Dermis blood vessel endothelial cell (primary cell): Measurements from ENCODE around the gene ABCA3. TPM values are rescaled to one million over a fixed set of nuclear protein-coding genes. Genes with fewer than 3 reads are reported as not detected.
A peak's percentile ranks its signal among the peaks of the same experiment; 100 is the strongest.
"Not testable (repeated sequence)": the region's sequence is repeated elsewhere in the genome, so short reads cannot be mapped to it uniquely, and the experiment has no call there.

Experiments used
- DNase-seq: peaks from one replicate; pipeline ENCODE4 v3.0.0; 2010
- total RNA-seq: library from RNA; depleted of rRNA; stranded (reverse); fragments of >200 nt; gene quantifications from 2 replicates; pipeline ENCODE4 v1.2.3, GENCODE V29; 2014

Gene ABCA3
- total RNA-seq, 1 donor from 2014 or later, result 29.1 TPM

DNA sequence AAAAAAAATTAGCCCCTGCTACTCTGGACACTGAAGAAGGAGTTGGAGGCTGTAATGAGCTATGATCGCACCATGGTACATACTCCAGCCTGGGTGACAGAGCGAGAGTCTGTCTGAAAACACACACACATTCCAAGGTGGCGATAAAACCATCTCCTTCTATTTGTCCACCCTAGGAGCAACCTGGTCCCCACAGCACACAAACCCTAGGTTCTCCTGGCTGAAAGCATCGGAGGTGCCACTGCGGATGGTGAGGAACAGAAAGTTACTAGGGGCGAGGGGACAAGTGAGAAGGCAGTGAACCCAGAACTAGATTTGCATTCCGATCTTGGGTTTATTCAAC, 87.8 kb downstream of the ABCA3 start:
- no peak for DNase-seq

DNA sequence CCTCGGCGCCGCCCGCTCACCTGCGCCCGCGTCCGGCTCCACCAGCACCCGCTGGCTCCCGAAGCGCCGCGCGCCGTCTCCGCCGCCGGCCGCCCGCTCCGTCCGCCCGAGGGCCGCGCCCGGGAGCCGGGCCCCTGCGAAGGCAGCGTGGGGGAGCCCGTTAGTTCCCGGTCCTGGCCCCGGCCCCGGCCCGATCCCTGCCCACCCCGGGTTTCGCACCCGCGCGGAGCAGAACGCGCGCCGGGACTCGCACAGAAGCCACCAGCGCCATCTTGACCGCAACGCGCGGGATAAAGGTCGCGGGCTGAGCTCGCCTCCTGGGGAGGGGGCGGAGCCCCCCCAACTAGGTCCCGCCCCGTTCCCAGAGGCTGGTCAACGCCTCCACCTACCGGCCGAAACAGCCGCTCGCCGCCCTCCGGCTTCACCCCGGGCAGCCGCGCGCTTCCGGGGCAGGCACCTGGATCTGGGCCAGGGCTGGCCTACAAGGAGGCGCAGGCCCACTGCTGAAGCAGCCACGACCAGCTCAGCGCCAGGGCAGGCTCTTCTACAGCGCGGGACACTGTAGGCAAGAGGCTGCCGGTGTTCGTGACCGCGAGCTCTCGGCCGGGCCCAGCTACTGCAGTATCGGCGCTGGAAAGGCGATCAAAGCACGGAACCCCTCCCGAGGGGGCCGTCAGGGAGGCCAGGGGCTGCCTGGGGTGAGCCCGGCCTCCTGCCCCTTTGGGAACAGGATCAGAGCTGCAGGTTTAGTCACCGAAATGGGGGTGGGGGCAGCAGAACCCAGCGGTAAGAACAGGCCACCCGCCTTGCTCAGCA, 89.0 kb downstream of the ABCA3 start, which contains the start of gene ECI1:
ECI1 (minus strand) TSS at position 292 of the 816 bp plus-strand sequence; CDS start at position 271, 21 bp downstream.
- peak; percentile 95 for DNase-seq

- no peak for DNase-seq
These were observed 89.8 kb downstream of the ABCA3 start for GRCh38 chr16:2250652-2251295.

DNA sequence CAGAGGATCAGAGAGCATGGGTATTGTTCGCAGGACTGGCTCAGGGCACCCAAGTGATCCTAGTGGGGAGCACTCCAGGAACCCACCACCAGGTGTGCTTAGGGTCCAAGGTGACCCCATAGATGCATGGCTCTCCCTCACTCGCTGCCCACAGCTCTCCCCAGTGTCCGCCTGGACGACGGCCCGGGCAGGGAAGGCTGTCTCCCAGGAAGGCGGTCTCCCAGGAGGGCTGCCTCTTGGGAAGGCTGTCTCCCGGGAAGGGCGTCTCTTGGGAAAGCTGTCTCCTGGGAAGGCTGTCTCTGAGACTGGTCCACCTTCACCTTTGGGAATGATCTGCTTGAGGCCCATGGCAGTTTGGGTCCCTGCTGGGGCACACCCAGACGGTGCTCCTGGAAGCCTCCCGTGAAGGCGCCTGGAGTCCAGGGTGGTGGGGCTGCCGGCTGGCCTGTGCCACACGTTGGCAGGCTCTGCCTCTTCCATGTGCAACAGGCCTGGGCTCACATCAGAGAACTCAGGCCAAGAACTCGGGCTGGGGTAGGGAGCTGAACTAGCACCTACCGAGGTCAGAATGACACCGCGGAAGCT, 94.1 kb downstream of the ABCA3 start:
- DNase-seq, result no peak

DNA sequence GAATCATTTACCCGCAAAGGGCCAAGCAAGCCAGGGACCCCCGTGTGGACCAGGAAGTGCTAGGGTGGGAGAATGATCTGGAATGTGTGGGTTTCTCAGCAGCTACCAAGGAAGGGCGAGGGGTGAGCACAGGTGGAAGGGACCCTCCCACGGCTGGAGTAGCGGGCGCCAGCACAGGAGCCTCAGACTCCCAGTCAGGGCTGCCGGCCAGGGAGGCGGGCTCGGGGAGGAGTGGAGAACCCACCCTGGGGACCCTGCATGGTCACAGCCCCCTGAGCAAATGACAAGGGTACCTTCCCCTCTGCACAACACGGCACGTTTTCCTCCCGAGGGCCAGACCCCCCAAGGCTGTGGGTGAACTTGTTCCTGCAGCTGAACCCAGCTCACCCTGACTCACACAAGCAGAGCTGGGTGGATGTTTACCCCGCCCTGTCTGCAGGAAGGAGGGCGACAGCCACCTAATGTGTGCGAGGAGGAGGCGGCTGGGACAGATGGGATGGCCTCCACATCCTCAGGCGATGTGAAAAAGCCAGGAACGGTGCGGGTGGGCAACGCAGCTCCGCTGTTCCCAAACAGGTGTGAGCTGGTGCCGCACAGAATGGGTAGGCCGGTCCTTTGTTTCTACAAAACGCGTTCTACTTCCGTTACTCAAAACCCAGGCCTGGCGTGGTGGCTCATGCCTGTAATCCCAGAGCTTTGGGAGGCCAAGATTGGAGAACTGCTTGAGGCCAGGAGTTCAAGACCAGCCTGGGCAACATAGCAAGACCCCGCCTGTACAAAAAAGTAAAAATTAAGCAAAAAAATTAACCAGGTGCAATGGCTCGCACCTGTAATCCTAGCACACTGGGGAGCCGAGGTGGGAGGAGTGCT, 95.4 kb downstream of the ABCA3 start:
- no peak for DNase-seq

DNA sequence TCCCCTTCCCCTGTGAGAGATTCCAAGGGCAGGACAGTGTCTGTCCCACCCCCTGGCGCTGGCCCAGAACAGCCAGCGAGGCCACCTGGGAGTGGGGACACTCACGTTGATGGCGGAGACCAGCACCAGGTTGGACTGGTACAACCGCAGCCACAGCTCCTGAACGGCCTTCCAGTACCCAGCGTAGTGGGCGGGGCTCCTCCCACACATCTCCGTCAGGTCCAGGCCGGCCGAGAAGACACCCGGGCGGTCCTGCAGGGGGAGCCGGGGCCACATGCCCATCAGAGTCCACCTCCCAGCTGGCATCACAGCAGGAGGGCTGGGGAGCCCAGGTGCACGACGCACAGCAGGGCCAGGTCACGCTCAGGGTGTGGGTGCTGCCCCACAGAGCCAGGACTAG, 96.2 kb downstream of the ABCA3 start:
- DNase-seq, result no peak

DNA sequence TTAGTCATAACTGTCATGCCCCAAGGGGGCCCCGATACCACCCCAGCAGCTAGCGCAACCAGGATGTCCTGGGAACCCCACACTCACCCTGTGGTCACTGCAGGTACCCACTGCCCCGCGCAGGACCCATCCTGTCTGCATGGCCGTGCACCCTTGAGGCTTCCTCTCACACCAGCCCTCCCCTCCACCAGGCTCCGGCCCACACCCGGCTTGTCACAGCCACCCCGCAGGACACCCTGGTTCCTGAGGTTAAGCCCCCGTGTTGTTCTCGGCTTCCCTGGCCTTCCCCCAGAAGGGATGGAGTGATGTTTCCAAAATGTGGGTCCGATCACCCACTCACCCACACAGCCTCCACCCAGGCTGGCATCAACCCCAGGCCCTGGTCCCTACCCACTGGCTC, 96.7 kb downstream of the ABCA3 start:
- no peak for DNase-seq

DNA sequence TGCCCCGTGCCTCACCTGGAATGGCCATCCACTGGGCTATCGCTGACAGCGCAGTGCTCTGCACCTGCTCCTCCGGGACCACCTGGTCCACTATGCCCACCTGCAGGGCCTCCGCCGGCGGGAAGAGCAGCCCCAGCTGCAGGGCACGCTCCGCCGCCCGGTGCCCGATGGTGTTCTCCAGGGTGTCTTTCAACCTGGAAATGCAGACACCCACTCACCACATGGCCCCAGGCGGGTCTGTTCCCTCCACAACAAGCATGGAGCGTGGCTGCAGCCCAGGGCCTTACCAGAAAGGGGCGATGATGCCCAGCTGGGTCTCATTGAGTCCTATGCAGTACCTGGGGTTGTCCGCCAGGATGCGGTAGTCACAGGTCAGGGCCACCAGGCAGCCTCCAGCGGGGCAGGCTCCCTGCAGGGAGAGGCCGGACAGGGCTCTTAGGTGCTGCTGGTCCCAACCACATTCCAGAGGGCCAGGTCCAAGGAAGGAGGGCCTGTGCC, 97.4 kb downstream of the ABCA3 start:
- no peak for DNase-seq

DNA sequence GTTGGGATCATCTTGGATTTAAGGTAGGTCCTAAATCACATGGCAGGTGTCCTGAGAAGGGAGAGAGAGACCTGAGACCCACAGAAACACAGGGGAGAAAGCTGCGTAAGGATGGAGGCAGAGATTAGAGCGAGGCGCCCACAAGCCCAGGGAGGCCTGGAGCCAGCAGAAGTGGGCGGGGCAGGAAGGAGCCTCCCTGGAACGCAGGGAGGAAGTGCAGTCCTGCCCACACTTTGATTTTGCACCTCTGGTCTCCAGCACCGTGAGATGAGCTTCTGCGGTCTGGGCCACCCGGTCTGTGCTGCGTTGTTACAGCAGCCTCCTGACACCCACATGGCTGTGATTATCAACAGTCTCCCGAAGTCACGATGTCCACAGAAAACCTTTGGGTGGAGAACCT, 97.9 kb downstream of the ABCA3 start:
- no peak for DNase-seq

DNA sequence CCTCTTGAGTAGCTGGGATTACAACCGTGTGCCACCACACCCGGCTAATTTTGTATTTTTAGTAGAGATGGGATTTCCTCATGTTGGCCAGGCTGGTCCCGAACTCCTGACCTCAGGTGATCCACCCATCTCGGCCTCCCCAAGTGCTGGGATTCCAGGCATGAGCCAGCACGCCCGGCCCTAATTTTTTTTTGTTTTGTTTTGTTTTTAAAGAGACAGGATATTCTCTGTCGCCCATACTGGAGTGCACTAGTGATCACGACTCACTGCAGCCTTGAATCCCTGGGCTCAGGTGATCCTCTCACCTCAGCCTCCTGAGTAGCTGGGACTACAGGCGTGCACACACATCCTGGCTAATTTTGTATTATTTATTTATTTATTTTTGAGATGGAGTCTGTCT, 100.2 kb downstream of the ABCA3 start:
- not testable (repeated sequence) for DNase-seq

GRCh38 chr16:2238838-2239675, 101.5 kb downstream of the ABCA3 start:
- DNase-seq, result no peak

DNA sequence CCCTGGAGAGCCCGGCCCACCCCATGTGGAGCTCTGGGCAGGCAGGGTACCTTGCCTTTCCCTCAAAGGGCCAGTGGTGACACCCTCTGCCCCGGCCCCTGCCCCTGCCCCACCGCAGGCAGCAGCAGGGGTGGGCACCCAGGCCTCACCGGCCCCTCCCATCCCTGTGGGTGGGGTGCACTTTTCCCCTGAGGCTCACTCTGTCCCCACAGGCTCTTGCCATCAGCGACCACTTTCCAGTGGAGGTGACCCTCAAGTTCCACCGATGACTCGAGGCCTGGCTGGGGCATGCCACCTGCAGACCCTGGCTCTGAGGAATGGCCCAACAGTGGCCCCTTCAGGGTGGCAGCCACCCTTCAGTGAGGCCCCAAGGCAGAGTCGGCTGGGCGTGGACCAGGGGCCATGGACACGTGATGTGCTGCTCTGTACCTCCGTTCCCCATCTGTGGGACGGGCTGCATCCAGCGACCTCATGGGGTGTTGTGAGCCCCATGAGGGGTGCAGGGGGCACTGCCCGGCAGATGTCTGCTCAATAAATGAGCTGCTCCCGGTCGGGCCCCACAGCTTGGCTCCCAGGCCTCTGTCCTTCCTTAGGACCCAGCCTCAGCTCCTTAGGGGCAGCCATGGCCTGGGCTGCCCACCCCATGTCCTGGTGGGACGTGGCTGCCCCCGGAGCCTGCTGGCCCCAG, 102.2 kb downstream of the ABCA3 start:
- no peak for DNase-seq

DNA sequence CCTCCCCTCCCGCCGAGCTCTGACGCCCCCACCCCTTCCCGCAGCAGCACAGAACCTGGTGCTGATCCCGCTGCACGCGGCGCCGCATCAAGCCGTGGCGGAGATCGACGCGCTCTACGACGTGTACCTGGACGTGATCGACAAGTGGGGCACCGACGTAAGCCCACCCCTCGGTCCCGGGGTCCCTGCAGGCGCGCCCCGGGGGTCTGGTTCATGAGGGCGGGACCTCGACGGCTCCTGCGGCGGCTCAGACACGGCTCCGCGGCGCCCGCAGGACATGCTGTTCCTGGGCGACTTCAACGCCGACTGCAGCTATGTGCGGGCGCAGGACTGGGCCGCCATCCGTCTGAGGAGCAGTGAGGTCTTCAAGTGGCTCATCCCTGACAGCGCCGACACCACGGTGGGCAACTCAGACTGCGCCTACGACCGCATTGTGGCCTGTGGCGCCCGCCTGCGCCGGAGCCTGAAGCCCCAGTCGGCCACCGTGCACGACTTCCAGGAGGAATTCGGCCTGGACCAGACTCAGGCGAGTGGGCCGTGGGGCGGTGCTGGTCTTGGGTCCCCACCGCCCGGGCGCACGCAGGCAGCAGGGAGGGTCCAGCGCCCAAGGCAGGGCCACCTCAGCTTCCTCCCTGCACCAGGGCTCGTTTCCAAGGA, 102.9 kb downstream of the ABCA3 start:
- DNase-seq, result peak; percentile 15

- no peak for DNase-seq
These were observed 103.4 kb downstream of the ABCA3 start for GRCh38 chr16:2237102-2237482.

DNA sequence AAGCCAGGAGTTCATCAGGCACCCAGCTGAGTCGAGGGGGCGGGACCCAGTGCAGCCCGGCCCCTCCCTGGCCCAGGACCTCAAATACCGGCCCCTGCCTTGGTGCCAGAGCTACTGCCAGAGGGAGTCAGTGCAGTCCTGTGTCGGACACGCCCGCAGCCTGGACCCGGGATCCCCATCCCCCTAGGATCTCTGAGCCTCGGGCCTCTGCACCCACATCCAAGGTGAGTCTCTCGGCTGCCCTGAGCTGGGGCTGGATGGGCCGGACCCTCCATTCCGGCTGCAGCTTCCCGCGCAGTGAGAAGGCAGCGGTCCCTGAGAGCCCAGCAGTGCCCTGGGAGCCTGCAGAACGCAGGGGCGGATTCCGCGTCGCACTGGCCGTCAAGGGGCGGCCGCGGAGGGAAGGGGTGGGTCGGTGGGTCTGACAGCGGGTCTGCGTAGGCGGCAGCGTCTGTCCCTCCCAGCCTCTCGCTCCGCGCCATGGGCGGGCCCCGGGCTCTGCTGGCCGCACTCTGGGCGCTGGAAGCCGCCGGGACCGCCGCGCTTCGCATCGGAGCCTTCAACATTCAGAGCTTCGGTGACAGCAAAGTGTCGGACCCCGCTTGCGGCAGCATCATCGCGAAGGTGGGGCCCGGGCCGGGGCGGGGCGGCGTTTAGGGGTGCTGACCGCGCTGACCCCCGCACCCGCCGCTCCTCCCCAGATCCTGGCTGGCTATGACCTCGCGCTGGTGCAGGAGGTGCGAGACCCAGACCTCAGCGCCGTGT, 104.0 kb downstream of the ABCA3 start, which contains the start of gene DNASE1L2:
DNASE1L2 (plus strand) TSS at position 108 of the 765 bp plus-strand sequence; CDS start at position 481, 373 bp downstream.
- DNase-seq, result peak; percentile 37

DNA sequence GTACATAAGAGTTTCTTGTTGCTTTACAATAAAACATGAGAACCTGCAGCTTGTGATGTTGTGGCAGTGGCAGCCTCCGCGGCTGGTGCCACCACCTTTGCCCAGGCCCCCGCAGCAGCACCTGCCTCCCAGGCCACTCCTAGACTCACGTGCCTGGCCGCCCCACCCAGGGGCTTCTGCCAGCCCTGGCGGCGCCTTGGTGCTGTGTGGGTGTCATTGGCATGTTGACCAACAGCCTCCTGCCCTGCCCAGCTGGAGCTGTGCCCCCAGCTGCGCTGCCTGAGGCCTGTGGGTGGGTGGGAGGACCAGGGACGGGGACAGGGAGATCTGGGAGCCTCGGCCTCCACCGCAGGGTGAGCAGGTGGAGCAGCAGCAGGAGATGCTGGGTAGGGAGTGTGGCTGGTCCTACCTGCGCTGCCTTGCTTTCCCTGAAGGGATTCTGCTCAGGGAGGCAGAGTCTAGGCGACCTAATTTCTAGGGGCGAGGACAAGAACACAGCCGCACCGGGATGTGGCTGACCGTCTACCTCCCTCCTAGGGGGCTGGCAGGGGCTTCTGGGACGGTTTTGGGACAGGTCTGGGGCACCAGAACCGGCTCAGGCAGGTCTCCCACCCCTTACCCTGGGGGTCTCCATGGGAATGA, 104.7 kb downstream of the ABCA3 start:
- no peak for DNase-seq

DNA sequence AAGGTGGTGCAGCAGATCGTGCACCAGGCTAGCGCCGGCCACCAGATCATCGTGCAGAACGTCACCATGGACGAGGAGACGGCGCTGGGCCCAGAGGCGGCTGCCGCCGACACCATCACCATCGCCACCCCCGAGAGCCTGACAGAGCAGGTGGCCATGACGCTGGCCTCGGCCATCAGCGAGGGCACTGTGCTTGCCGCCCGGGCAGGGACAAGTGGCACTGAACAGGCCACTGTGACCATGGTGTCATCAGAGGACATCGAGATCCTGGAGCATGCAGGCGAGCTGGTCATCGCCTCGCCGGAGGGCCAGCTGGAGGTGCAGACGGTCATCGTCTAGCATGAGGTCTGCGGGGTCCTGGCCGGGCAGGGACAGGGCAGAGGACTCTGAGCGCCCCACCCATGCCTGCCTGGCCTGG, 105.3 kb downstream of the ABCA3 start:
- DNase-seq, result no peak

DNA sequence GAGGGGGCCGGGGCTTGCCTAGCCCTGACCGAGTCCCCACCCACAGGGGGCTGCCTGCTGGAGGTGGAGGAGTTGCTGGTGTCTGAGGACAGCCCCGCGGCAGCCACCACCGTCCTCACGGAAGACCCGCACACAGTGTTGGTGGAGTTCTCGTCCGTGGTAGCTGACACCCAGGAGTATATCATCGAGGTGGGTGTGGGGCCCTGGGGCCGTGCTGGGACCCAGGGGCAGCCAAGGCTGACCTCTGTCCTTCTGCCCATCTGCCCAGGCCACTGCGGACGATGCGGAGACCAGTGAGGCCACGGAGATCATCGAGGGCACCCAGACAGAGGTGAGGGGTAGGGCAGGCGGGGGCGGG, 105.7 kb downstream of the ABCA3 start:
- no peak for DNase-seq
